ENCODE results near the gene ALG12.
A peak's percentile ranks its signal among the peaks of the same experiment; 100 is the strongest.

The ALG12 gene

DNA sequence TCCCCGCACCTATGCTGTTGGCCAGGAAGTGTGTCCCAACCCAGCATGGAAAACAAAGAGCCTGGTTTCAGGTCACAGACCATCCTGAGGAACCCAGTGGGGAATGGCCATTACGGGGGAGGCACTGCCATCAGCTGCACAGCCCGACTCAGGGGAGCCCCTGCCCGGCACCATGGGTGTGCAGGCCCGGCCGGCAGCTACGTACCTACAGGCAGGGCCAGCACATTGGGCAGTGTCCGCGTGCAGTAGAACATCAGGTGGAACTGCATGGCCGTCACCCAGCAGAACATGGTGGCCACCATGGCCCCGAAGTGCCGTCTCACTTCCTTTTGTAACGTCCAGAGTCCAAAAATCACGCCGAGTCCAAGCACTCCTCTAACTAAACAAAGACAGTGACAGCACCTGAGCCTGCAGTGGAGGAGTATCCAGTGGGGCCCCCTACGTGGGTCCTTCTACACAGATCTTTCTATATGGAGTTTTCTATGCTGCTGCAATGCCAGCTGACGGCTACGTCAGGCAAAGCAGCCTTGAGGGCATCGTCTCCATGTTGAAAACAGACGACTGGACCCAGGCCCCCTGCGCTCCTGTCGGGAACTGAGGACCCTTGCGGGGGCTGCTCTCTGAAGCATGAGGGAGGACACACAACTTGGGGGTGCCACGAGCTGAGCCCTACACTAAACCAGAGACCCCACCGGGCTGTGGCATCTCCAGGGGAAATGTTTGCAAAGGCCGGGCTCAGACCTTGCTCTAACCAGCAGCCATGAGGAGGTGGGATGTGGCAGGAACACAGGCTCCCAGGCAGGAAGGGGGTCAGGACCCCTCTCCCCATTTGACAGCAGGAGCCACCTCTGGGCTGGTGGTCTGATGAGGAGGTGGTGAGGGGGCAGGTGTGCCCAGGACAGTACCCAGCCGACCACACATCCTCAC is 7.7 kb downstream of the ALG12 start:
- DNase-seq, result no peak

DNA sequence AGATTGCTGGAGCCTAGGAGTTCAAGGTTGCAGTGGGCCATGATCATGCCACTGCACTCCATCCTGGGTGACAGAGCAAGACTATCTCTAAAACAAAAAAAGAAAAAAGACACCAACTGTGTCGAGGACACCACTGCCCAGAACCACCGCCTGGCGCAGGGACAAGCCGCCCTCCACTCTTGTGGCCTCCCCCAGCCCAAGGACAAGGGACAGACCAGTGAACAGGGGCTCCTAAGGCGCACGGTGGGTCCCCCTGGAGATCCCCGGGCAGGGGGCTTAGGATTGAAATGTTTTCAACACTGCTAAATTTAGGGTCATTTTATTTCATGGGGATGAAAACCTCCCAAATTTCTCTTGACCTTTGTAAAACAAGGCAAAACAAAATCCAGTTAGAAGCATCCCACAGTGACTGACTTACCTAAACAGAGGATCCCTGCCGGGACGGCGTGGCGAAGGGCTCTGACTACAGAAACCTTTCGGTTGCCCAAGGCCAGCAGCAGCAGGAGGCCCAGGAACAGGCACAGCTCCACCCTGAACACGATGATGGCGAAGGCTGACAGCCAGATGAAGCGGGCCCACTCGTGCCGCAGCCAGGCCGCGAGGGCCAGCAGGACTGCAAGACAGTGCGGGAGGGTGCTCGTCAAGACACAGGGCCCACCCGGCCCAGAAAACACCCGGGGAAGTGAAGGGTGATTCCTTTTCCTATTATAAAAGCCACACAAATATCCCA is 8.6 kb downstream of the ALG12 start:
- no peak for DNase-seq

DNA sequence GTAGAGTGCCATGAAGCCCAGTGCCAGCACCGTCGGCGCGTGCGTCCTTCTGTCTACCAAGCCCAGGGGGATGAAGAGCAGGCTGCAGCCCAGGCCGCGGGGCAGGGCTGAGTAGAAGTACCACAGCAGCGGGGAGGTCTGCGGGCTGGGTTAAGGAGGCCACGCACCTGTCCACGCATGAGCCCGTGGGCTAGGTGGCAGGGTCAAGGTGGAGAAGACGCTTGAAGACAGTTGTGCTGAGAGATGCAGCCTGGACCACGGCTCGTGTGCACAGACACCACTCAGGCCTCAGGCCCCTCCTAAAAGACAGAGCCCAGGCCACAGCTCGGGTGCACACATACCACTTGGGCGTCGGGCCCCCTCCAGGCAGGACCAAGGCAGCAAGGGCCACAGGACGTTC is 10.4 kb downstream of the ALG12 start:
- DNase-seq, result no peak

DNA sequence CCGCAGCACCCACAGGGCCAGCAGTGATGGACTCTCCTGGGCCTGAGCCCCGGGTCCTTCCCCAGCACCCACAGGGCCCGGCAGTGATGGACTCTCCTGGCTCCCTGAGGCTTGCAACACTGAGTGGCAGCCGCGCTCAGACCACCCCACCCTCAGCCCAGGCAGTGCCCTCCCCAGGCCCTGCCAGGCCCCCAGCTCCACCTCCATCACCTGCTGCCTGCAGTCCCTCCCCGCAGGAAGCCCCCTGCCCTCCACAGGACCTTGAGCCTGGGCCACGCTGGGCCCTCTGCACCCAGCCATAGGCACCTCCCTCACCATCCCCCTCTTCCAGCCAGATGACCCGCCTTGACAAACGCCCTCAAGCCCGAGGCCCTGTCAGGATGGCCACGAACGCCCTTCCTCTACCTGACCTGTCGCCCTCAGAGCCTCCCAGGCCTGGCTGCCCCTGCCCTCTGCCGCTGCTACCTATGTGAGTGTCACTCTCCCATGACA is 11.4 kb downstream of the ALG12 start:
- DNase-seq, result no peak

DNA sequence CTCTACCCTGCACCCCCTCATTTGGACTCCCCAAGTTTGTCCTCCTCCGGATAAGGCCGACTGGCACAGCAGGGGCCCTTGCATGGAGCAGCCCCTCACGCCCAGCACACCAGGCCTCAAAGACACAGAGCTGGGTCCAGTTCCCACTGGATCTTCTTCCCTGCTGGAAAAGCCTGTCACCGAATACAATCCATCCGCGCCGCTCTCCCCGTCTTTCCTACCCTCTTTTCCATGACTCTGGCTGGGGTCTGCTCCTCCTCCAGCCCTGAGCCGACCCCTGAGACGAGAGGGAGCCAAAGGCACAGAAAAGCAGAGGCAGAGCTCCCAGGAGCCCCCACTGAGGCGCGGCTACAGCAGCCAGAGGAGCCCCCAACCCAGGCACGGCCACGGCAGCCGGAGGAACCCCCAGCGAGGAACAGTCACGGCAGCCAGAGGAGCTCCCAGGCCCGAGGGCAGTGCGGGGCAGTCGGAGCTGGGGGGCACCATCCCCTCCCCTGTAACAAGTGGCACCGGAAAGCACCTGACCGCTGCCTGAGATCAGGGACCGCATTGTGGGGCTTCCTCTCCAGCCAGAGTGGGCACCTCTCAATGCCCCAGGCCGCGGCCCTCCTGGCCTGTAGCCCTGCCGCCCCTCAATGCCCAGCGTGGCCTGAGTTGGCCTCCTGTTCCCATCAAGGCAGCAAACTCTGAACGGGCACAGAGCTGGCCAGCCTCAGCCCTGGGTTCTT is 12.0 kb downstream of the ALG12 start:
- no peak for DNase-seq

DNA sequence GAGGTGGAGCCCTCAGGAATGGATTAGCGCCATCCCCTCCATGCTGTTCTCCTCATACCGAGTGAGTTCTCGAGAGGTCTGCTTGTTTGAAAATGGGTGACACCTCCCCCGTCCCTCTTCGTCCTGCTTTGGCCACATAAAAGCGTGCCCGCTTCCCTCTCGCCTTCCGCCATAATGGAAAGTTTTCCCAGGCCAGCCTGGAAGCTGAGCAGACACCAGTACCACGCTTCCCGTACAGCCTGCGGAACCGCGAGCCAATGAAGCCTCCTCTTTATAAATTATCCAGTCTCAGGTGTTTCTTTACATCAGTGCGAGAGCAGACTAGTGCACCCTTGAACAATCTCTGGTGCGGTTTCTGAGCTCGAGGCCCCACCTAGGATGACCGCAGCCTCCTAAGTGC is 12.8 kb downstream of the ALG12 start:
- no peak for DNase-seq

DNA sequence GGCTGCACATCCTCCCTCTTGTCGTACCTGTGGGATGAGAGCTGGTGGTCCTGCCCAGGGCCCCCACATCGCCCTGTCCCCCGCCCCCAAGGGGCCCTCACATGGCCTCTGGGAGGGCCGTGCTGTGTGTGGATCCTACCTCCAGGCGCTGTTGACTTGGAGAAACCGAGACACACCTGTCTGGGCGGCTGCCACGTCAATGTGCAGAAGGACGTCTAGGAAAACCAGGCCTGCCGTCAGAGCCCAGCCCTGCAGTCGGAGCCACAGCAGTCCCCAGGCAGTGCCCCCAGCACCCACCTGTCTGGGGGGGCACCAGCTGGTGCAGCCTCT is 14.2 kb downstream of the ALG12 start:
- DNase-seq, result no peak

DNA sequence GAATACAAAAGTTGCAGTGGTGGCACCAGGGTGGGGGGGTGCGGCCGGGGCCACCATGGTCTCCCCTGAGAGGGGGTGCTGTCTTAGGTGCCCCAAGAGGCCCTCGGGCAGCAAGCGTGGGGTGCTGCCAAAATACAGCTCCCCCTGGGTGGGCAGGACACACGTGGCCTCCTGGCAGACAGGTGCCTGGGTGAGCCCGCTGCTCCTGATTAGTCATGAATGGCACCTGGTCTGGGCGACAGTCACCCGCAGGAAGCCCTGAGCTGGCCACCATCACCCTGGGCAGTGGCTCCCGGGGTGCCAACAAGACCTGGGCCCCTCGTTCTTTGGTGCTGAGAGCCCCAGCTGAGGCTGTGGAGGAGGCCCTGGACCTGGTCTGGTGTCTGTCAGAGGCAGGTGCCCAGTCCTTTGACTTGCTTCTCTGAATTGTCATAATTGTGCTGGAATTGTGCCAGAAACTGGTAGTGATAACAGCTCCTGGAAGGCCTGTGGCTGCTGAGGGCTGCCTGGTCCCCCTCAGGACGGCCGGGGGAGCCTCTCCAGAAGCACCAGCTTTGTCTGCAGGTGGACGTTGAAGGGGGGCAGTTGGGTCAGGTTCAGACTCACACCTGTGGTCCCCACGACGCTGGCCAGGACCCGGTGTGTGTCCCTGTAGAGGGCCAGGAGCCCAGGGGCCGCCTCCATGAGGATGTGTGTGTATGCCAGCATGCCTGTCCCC is 14.8 kb downstream of the ALG12 start:
- DNase-seq, result peak; percentile 84

DNA sequence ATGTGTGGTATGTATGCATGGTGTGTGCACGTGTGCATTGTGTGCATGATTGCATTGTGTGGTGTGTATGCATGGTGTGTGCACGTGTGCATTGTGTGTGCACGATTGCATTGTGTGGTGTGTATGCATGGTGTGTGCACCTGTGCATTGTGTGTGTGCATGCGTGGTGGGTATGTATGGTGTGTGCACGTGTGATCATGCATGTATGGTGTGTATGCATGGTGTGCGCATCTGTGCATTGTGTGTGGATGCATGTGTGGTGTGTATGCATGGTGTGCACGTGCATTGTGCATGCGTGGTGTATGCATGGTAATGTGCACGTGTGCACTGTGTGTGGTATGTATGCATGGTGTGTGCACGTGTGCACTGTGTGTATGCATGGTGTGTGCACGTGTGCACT is 16.8 kb downstream of the ALG12 start:
- no peak for DNase-seq

DNA sequence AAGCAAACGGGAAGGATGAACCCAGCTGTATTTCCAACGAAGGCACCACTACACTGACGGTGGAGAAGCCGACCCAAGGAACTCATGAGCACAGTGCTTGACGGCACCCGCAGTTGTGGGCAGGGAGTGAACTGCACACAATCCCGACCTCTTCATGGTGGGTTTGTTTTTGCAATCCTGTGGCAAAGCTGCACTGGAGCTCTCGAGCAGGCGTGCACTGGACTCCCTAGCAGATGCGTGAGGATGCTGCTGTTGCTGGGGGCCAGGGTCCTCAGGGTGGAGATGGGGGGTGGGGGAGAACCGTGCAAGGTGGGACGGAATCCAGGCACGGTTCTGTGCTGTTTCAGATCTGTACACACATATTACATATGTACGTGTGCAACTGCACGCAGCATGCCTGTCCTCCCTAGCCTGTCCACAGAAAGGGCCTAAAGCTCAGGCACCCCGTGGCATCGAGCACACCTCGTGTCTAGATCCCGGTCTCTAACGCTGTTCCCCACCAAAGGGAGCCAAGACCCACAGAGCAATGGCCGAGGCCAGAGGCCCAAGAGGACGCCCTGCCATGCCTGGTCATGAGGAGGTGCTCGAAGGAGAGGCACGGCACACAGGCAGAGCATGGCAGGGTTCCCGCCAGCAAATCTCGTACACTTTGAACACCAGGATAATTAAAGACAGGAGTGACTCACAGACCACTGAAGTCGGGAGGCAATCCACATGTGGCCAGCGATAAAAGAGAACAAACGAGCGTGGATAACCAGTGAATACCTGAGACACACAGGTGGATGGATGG is 17.6 kb downstream of the ALG12 start:
- DNase-seq, result no peak

DNA sequence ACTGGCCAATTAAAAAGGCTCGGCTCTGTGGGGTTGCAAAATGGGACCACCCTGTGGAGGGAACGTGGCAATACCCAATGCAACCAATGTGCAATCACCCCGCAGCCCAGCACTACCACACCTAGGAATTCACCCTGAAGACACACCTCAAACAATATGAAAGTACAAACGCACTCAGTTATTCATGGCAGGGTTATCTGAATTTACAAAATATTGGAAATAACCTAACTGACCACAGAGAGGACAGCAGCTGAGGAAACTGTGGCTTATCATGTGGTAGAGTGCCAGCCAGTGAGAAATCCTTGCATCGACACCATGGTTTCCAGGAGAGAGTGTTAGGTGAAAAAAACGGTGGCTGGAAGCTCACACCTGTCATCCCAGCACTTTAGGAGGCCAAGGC is 18.7 kb downstream of the ALG12 start:
- DNase-seq, result no peak

DNA sequence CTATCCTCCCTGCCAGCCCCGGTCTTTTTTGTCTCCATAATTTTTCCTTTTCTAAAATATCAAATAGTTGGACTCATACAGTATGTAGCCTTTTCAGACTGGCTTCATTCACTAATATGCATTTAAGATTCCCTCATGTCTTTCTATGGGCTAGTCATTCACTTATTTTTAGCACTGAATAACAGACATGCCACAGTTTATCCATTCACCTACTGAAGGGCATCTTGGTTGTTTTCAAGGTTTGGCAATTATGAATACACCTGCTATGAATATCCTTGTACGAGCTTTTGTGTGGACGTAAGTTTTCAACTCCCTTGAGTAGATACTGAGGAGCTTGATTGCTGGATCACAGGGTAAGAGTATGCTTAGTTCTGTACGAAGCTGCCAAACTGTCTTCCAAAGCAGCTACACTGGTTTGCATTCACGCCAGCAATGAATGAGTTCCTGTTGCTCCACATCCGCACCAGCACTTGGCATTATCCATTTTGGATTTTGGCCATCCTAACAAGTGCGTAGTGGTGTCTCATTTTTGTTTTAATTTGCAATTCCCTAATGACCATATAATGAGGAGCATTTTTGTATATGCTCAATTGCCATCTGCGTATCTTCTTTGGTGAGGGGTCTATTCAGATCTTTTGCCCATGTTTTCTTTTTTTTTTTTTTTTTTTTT is 21.1 kb downstream of the ALG12 start:
- DNase-seq, result no peak

DNA sequence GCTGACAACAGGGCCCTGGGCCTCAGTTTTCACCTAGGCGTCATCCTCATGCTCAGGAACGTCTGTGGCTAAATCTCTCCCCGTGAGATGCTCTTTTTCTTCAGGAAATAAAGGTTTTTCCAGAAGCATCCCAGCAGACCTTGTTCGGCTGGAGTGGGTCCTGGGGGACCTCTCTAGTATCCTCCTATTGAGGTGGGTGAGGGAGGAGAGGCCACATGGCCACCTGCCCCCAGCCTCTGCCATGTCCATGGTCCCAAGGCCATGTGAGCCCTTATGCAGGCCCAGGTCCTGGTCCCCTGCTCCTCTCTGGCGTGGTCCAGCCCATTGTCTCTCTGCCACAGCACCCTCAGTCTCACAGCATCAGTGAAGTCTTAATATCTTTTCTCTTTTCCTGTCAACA is 22.0 kb downstream of the ALG12 start:
- DNase-seq, result no peak

DNA sequence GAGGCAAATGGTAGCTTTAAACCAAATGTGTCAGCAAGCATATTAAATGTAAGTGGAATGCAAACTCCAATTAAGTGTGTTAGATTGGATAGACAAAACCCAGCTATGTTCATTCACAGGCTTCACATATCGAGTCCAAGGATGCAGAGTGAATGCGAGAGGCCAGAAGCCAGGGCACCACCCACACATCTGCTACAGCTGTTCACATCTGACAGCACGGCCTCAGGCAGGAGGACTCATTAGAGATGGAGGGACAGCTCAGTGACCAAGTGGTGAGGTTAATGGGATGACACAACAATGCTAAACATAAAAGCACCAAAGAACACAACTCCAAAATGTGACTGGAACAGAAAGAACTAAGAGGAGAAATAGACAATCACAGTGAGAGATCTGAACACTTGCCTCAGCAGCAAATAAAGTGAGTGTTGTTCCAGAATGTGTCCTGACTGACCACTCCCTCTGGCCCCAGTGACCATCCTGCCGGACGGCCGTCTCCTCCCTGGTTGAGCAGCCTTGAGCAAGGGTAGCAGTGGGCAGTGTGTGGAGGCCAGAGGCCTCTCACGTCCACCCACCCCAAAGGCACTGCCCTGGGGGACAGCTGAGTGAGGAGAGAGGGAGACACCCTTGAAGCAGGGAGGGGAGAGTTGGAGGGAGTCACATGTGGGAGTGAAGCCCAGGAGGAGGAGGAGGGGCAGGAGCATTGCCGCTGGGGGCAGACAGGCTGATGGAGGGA is 23.8 kb downstream of the ALG12 start:
- DNase-seq, result no peak

DNA sequence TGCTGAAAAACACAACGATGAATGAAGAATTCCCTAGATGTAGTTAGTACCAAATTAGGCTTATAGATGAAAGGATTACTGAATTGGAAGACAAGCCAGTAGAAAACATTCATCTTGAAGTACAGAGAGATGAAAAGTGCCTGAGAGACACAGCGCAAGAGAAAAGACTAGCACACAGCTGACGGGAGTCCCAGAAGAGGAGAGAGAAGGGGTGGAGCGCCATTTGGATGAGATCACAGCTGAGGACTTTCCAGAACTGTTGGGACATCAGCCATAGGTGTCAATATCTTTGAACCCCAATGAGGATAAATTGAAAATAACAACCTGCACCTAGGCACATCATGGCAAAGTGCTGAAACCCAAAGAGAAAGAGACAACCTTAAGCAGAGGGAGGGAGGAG is 25.2 kb downstream of the ALG12 start:
- no peak for DNase-seq

DNA sequence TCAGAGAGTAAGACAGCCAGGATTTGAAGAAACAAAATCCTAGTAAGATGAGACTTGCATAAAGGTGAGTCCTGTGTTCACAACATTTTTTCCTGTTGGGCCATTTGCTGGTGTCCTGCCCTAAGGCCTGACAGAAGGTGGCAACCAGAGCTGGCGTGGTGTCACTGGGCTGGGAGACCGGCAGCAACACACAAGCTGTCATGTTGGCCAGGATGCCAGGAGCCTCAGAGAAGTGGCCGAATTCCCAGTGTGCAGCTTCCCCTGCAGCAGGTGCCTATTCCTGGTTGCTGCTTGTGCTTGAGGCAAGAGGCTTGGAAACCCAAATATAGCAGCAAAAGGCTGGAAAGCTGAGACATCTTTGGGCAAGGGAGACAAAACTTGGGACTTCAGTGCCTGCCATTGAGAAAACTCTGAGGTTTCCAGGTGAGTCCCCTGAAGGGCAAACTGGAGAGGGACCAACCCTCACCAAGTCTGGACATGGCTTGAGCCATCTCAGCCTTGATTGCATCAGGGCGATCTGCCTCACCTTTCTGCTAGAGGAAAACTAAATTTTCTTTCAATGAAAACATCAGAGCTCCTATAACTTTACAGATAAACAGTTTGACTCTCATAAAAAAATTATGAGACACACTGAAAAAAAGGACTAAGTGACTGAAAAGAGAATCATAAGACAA is 25.9 kb downstream of the ALG12 start:
- DNase-seq, result no peak

DNA sequence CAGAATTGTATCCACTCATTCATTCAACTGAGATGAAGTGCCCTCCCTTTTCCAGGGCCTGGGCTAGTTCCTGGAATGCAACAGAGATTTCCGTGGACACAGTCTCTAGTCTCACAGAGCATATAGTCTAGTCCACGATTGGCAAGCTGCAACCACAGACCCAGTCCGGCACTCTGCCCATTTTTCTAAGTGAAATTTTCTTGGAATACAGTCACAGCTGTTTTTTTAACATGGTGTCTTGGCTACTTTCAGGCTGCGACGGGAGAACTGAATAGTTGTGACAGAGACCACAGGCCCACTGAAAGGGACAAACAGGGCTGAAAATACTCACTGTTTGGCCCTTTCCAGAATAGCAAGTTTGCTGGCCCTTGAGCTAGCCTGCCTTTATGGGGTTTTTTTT is 29.2 kb downstream of the ALG12 start:
- no peak for DNase-seq

DNA sequence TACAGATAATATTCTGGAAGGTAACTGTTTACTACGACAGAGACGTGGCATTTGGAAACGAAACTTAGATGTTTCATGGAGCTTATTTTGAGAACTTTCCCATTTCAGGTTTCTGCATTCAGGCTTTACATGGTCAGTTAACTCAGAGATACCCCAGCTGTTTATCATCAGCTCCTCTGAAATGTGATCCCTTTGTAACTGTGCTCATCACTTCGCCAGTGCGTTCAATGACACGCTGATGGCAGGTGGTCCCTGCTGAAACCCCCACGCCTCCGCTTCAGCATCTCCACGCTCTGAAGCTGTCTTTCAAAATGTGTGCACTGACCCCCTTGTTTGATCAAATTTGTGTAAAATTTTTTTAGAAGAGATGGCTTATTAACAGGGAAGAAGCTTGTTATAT is 30.5 kb downstream of the ALG12 start:
- DNase-seq, result no peak

DNA sequence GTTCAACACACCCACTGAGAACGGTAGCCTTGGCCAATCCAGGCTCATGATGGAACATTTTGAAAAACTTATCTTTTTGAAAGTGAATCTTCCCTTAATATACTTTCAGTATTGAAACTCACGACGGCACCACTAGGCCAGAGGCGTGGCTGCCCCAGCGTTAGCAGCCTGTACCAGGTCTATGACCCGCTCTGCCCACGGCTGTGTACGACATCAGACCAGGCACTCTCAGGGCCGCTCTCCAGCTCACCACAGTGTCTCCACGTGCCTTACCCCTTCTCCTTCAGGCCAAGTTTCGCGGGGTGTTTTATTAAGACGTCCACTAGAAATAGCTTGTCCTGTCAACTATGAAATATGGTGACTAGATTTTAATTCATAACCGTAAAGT is 31.2 kb downstream of the ALG12 start:
- DNase-seq, result no peak

DNA sequence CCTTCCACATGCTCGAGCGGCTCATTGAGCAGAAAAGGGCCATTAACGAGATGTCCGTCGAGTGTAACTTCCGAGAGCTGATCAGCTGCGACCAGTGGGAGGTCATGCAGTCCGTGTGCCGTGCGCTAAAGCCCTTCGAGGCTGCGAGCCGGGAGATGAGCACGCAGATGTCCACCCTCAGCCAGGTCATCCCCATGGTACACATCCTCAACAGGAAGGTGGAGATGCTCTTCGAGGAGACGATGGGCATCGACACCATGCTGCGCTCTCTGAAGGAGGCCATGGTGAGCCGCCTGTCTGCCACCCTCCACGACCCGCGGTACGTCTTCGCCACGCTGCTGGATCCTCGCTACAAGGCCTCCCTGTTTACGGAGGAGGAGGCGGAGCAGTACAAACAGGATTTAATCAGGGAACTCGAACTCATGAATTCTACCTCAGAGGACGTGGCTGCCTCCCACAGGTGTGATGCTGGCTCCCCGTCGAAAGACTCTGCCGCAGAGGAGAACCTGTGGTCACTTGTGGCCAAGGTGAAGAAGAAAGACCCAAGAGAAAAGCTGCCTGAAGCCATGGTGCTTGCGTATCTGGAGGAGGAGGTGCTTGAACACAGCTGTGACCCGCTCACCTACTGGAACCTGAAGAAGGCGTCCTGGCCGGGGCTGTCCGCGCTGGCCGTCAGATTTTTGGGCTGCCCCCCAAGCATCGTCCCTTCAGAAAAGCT is 31.7 kb downstream of the ALG12 start:
- no peak for DNase-seq

Measured in hematopoietic multipotent progenitor cell treated with erythropoietin and hydrocortisone succinate and interleukin-3 and kit ligand, for 6 days (in vitro differentiated cells).